Mucosa of descending colon (tissue), 3 donors: ENCODE results near the gene CAB39. TPM values are rescaled to one million over a fixed set of nuclear protein-coding genes. Genes with fewer than 3 reads are reported as not detected.

Experiments
- ATAC-seq: fragments of 200-7000 bp; cut with Tn5 transposase; one replicate; pipeline ENCODE4 v1.9.1; 2020; ENCODE audit warnings: mild to moderate bottlenecking, moderate library complexity
- DNase-seq, 3 donors: peaks; one replicate each; pipeline ENCODE4 v3.0.0-alpha.2; 2020
- H3K36me3 ChIP-seq: fragments of 200-600 bp; one replicate; pipeline ENCODE4 v1.8.0; 2021; ENCODE audit warnings: low read depth, mild to moderate bottlenecking
- H3K4me1 ChIP-seq: fragments of 200-600 bp; one replicate; pipeline ENCODE4 v1.8.0; 2021; ENCODE audit warnings: low read depth, mild to moderate bottlenecking
- H3K4me3 ChIP-seq: fragments of 200-600 bp; one replicate; pipeline ENCODE4 v1.8.0; 2021; ENCODE audit warnings: mild to moderate bottlenecking
- H3K9me3 ChIP-seq: fragments of 200-600 bp; one replicate; pipeline ENCODE4 v1.8.0; 2021; ENCODE audit warnings: mild to moderate bottlenecking
- intact Hi-C, 2 donors: fragments of 100-400 bp; cut with DNase I in 1 of 2; cut with micrococcal nuclease in 1 of 2; formaldehyde crosslinking; loops; one replicate each; pipeline versions ENCODE4 v1.11.0 to v1.11.1; 2022; cut with DNase I, micrococcal nuclease
- total RNA-seq, 3 donors: library from RNA; stranded (reverse); fragmentation: NEBNext Ultra II Directional in 2 of 3; extraction: Animal tissue kit (Norgen Biotek cat#: 25700) in 2 of 3; gene quantifications; one replicate each; pipeline versions ENCODE4 v1.2.1 to v1.2.4, GENCODE V29; 2021 to 2023
- TF ChIP-seq, protein P1 (sequence below): fragments of 200-600 bp; IDR thresholded peaks from one replicate; pipeline ENCODE4 v1.8.0; 2022; ENCODE audit warnings: antibody characterized with exemption, mild to moderate bottlenecking
- donor health status: DM: no; HTN: no; CAD: no; lungs with moderate emphysema.
- donor health status: DM: no; HTN: no; CAD: no.
- donor health status: DM: no; HTN: yes; CAD: no.

Gene CAB39
- total RNA-seq, 3 donors from 2014 or later: 112 to 155 (median 115) TPM

GRCh38 chr2:230787101-230787500 lies 74.5 kb downstream of the CAB39 start:
- intact Hi-C loops: no loop called here
- TF ChIP-seq, protein P1, sequence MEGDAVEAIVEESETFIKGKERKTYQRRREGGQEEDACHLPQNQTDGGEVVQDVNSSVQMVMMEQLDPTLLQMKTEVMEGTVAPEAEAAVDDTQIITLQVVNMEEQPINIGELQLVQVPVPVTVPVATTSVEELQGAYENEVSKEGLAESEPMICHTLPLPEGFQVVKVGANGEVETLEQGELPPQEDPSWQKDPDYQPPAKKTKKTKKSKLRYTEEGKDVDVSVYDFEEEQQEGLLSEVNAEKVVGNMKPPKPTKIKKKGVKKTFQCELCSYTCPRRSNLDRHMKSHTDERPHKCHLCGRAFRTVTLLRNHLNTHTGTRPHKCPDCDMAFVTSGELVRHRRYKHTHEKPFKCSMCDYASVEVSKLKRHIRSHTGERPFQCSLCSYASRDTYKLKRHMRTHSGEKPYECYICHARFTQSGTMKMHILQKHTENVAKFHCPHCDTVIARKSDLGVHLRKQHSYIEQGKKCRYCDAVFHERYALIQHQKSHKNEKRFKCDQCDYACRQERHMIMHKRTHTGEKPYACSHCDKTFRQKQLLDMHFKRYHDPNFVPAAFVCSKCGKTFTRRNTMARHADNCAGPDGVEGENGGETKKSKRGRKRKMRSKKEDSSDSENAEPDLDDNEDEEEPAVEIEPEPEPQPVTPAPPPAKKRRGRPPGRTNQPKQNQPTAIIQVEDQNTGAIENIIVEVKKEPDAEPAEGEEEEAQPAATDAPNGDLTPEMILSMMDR: no peak
- Histone ChIP-seq H3K9me3 (peaks cover 14% of the 10 kb centered on the region), H3K4me3 (no peak overlapping the region), H3K4me1 (no peaks in the 10 kb centered on the region), H3K36me3 (no peaks in the 10 kb centered on the region)
- DNase-seq (no peak), ATAC-seq (no peak)

DNA sequence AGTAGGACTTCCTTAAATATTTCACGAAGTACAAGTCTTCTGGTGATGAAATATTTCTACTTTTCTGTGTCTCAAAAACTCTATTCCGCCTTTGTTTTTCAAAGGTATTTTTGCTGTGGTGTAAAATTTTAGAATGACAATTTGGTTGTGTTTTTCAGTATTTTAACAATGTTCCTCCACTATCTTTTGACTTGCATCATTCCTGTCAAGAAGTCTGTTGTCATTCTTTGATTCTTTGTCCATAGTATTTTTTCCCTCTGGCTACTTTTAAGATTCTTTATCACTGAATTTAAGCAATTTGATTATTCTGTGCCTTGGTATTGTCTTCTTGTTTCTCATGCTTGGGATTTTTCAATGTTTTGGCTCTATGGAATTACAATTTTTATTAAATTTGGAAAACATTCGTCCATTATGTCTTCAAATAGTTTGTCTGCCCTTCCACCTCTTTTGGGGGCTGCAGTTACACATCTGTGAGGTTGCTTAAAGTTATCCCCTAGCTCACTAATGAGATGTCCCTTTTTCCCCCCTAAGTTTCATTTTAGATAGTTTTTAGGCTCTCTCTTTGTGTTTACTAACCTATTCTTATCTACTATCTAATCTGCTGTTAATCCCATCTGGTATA lies 76.0 kb downstream of the CAB39 start:
- H3K4me3 ChIP-seq: no peak overlapping the region
- no peak for DNase-seq
- H3K4me1 ChIP-seq: no peaks in the 10 kb centered on the region
- intact Hi-C loops: no loop called here
- no peak for ATAC-seq
- H3K36me3 ChIP-seq: no peaks in the 10 kb centered on the region
- TF ChIP-seq, protein P1: no peak
- peaks cover 14% of the 10 kb centered on the region for H3K9me3 ChIP-seq

- H3K4me1 ChIP-seq: peaks cover 5% of the 10 kb centered on the region
- H3K4me3 ChIP-seq: no peak overlapping the region
- H3K9me3 ChIP-seq: peaks cover 14% of the 10 kb centered on the region
- no peaks in the 10 kb centered on the region for H3K36me3 ChIP-seq
- ATAC-seq (no peak), DNase-seq (no peak)
- TF ChIP-seq, protein P1: no peak
- intact Hi-C loops: loop anchor here in 1 of 2 donors (10.0 kb wide), 1 partner anchor 76 kb away; the partner anchor contains the start of gene CAB39
These were observed 78.3 kb downstream of the CAB39 start for GRCh38 chr2:230790981-230791380.

DNA sequence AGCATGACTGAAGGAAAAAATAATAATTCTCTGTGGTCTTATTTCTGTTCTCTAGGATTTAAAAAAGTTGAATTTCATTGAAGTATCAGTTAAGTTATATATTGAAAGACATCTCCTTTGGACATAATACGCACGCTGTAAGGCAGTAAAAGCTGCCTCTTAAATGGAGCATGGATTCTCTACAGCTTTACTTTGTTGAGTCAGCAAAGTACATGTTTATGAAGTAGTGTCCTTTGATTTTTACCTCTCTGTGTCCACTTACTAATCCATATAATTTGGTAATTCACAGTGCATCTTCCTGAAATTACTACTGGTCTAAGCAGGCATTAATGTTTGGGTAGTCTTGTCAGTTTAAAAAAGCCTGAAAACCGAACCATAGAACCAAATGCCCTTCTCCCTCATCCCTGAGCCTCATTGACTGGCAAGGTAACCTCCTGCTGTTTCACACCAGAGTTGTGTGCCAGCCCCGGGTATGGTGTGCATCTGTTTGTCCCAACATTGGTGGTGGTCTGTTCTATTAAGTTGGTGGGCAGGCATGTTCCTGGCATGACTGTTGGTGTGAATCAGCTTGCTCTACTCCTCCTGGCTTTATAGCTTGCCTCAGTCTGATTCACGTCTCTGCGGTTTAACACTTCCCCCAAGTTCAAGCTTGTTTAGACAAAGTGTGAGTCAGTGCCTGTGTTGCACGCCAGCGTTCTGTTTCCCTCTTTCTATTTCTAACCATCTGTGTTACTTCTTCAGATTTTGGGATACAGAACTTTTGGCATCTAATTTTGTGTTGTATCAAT lies 81.1 kb downstream of the CAB39 start:
- TF ChIP-seq, protein P1: no peak
- intact Hi-C loops: loop anchor here in 1 of 2 donors (10.0 kb wide), 1 partner anchor 79 kb away; the partner anchor contains the start of gene CAB39

GRCh38 chr2:230794497-230794896 lies 81.9 kb downstream of the CAB39 start:
- Histone ChIP-seq H3K9me3 (no peaks in the 10 kb centered on the region), H3K36me3 (no peaks in the 10 kb centered on the region), H3K4me1 (peaks cover 30% of the 10 kb centered on the region), H3K4me3 (no peak overlapping the region)
- peak in 1 of 3 donors; percentile 25 for DNase-seq
- intact Hi-C loops: loop anchor here in 1 of 2 donors (10.0 kb wide), 1 partner anchor 80 kb away; the partner anchor contains the start of gene CAB39
- TF ChIP-seq, protein P1: no peak
- no peak for ATAC-seq

More for the DNA sequence above, 81.1 kb downstream of the CAB39 start:
- ATAC-seq (peak; percentile 90), DNase-seq (peak in 2 of 3 donors; percentile 45 to 70)
- Histone ChIP-seq H3K9me3 (peaks cover 1% of the 10 kb centered on the region), H3K36me3 (no peaks in the 10 kb centered on the region), H3K4me3 (no peak overlapping the region), H3K4me1 (peaks cover 28% of the 10 kb centered on the region)
